Chondrocyte (in vitro differentiated cells): ENCODE measurements around the gene CLEC19A. TPM values are rescaled to one million over a fixed set of nuclear protein-coding genes. Genes with fewer than 3 reads are reported as not detected.

Experiments used
- DNase-seq: peaks from one replicate; pipeline ENCODE4 v3.0.0; 2021; ENCODE audit warnings: mixed read lengths, low spot score
- H3K27ac Mint-ChIP-seq: one replicate; pipeline ENCODE4 v1.8.0; 2021; ENCODE audit warnings: mild to moderate bottlenecking, moderate library complexity, mixed read lengths; ENCODE audit not compliant: unreplicated experiment
- H3K27me3 Mint-ChIP-seq: 2 replicates; pipeline ENCODE4 v1.8.0; 2021; ENCODE audit warnings: low read depth, mixed read lengths
- H3K36me3 Mint-ChIP-seq: 2 replicates; pipeline ENCODE4 v1.8.0; 2021; ENCODE audit warnings: low read depth, mixed read lengths
- H3K4me1 Mint-ChIP-seq: 2 replicates; pipeline ENCODE4 v1.8.0; 2021; ENCODE audit warnings: low read depth, mild to moderate bottlenecking, mixed read lengths
- H3K4me3 Mint-ChIP-seq: one replicate; pipeline ENCODE4 v1.8.0; 2021; ENCODE audit warnings: mild to moderate bottlenecking, moderate library complexity, mixed read lengths; ENCODE audit not compliant: unreplicated experiment
- H3K9me3 Mint-ChIP-seq: 2 replicates; pipeline ENCODE4 v1.8.0; 2021; ENCODE audit warnings: low read depth, mixed read lengths
- total RNA-seq: library from RNA; stranded (reverse); gene quantifications from 3 replicates; pipeline ENCODE4 v1.2.1, GENCODE V29; 2021
- TF ChIP-seq, protein P1 (sequence below): fragments of 200-600 bp; sonication (generic); IDR thresholded peaks from 2 replicates; pipeline ENCODE4 v1.5.0; 2021; ENCODE audit warnings: antibody characterized with exemption, mild to moderate bottlenecking, moderate library complexity

CLEC19A gene
- total RNA-seq, 1 donor from 2014 or later, result not detected

DNA sequence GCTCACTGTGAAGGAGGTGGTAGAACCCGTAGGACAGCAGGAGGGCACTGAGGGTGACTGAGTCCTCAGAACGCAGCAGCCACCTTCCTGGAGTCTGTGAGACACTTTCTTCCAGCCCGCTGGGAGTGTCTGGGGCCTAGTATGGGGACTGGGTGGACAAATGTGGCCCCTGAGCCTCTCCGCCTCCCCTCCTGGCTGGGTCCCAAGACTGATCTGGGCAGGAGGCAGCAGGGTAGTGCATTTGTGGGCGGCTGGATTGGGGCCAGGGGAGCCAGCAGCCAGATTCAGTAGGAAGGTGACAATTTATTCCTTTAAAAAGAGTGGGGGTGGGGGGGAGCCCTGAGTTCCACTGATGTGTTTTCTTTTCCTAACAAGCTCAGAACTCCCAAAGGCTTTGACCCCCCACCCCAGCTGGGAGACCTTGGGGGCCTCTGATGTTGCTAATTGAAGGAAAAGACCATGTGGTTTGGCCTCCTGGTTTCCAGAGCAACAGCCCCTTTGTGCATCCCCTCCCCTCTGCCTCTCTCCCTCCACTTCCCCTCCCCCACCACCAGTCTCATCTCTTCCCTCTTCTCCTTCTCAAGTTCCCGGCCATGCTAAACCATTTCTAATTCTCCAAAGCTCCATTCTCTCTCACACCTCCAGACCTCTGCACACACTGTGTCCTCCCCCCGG is 4.4 kb downstream of the CLEC19A start:
- H3K27ac Mint-ChIP-seq, result no peak overlapping the region
- H3K36me3 Mint-ChIP-seq, result no peaks in the 10 kb centered on the region
- no peaks in the 10 kb centered on the region for H3K4me1 Mint-ChIP-seq
- H3K9me3 Mint-ChIP-seq, result no peaks in the 10 kb centered on the region
- H3K27me3 Mint-ChIP-seq, result peaks cover 17% of the 10 kb centered on the region
- DNase-seq, result no peak
- TF ChIP-seq, protein P1, sequence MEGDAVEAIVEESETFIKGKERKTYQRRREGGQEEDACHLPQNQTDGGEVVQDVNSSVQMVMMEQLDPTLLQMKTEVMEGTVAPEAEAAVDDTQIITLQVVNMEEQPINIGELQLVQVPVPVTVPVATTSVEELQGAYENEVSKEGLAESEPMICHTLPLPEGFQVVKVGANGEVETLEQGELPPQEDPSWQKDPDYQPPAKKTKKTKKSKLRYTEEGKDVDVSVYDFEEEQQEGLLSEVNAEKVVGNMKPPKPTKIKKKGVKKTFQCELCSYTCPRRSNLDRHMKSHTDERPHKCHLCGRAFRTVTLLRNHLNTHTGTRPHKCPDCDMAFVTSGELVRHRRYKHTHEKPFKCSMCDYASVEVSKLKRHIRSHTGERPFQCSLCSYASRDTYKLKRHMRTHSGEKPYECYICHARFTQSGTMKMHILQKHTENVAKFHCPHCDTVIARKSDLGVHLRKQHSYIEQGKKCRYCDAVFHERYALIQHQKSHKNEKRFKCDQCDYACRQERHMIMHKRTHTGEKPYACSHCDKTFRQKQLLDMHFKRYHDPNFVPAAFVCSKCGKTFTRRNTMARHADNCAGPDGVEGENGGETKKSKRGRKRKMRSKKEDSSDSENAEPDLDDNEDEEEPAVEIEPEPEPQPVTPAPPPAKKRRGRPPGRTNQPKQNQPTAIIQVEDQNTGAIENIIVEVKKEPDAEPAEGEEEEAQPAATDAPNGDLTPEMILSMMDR, result no peak
- H3K4me3 Mint-ChIP-seq, result no peak overlapping the region

DNA sequence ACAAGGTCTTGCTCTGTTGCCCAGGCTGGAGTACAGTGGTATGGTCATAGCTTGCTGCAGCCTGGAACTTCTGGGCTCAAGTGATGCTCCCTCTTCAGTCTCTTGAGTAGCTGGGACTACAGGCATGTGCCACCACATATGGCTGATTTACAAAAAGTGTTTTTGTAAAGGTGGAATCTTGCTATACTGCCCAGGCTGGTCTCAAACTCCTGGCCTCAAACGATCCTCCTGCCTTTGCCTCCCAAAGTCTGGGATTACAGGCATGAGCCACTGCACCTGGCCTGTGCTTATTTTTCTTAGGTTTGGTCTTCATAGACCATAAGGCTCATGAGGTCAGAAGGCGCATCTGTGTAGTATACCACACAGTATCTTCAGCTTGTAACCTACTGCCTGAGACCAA is 5.3 kb downstream of the CLEC19A start:
- no peak overlapping the region for H3K27ac Mint-ChIP-seq
- peaks cover 17% of the 10 kb centered on the region for H3K27me3 Mint-ChIP-seq
- H3K4me3 Mint-ChIP-seq, result no peak overlapping the region

DNA sequence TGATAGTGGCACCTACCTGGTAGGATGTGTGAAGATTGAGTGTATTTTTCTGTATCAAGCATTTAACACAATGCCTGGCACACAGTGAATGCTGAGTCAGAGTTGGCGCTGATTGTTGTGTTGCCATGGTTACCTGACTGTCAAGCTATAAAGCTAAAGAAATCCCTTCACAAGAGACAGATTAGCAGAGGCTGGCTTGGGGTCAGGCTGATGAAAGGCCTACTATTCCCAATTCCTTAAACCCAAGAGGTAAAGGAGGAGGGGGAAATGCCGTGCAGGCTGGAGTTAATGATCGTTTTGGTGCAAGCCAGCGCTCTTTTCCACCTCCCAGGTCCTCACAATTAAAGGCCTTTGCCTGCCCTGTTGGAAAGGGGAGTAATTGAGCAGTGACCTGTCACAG is 5.9 kb downstream of the CLEC19A start:
- H3K27ac Mint-ChIP-seq, result no peak overlapping the region
- H3K4me1 Mint-ChIP-seq, result no peaks in the 10 kb centered on the region
- H3K4me3 Mint-ChIP-seq, result no peak overlapping the region
- no peaks in the 10 kb centered on the region for H3K36me3 Mint-ChIP-seq
- TF ChIP-seq, protein P1, result no peak
- peaks cover 17% of the 10 kb centered on the region for H3K27me3 Mint-ChIP-seq
- DNase-seq, result no peak
- no peaks in the 10 kb centered on the region for H3K9me3 Mint-ChIP-seq

More for the DNA sequence above, 5.3 kb downstream of the CLEC19A start:
- Mint-ChIP-seq H3K9me3 (no peaks in the 10 kb centered on the region), H3K36me3 (no peaks in the 10 kb centered on the region), H3K4me1 (no peaks in the 10 kb centered on the region)
- TF ChIP-seq, protein P1, result no peak
- DNase-seq, result no peak

DNA sequence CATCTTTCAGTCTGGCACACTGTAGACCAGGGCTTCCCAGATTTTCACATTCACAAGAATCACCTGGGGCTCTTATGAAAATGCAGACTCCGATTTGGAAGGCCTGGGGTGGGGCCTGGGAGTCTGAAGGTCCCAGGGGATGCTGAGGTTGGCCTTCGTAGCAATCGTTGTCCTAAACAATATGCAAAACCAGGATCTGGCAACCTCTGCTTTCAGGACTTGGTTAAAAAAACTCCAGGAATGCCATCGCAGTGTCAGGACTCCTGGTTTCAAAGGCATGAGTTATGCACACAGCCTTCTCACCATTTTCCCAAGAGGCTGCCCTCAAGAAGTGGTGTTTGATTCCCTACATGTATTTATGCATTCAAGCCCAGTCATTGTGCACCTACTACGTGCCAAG is 6.7 kb downstream of the CLEC19A start:
- Mint-ChIP-seq H3K27me3 (peaks cover 17% of the 10 kb centered on the region), H3K9me3 (no peaks in the 10 kb centered on the region), H3K4me3 (no peak overlapping the region), H3K36me3 (no peaks in the 10 kb centered on the region), H3K27ac (no peak overlapping the region), H3K4me1 (no peaks in the 10 kb centered on the region)
- DNase-seq, result no peak
- TF ChIP-seq, protein P1, result no peak

DNA sequence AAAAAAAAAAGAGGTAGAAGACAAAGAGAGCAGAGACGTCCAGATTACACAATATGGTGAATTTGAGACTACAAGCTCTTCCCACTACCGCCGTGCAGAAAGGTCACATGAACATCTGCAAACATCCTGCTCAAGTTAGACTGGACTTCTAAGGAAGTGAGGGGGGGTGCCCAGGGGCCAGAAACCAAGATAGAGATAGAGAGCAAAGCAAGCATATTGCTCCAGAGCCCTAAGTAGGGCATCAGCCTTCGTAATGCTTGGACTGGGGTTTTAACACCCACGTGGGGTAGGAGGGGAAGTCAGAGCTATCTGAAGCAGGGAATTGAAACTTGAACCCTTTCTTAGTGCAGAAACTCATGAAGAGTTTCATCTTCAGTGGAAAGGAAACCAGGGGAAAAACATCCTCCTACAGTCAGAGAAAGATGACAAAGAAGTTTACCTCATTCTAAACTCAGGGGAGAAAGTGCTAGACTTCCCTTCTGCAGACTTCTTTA is 8.7 kb downstream of the CLEC19A start:
- H3K36me3 Mint-ChIP-seq, result no peaks in the 10 kb centered on the region
- no peak overlapping the region for H3K27ac Mint-ChIP-seq
- TF ChIP-seq, protein P1, result no peak
- DNase-seq, result no peak
- H3K27me3 Mint-ChIP-seq, result peaks cover 17% of the 10 kb centered on the region
- no peaks in the 10 kb centered on the region for H3K4me1 Mint-ChIP-seq
- no peaks in the 10 kb centered on the region for H3K9me3 Mint-ChIP-seq
- no peak overlapping the region for H3K4me3 Mint-ChIP-seq
